K562 (cell line): Measurements from ENCODE around the gene CALB2.

Experiments
- BACH1 ChIP-seq: fragments of 200-800 bp; sonication (Bioruptor generic); IDR thresholded peaks from 2 replicates; pipeline ENCODE4 v1.6.1; 2016; ENCODE audit warnings: missing genetic modification characterization, missing compliant biosample characterization
- CTCF ChIP-seq, 3 experiments: IDR thresholded peaks in 2 of 3; conservative IDR thresholded peaks in 1 of 3; 2 replicates each; pipeline ENCODE4 v1.5.1; 2011 to 2012; ENCODE audit warnings: low read length in 3 of 3, mild to moderate bottlenecking in 3 of 3, control low read depth in 2 of 3, improper control_type of control experiment in 1 of 3, inconsistent platforms in 1 of 3, low read depth in 1 of 3, mixed read lengths in 1 of 3, moderate library complexity in 1 of 3; ENCODE audit not compliant: insufficient read depth in 2 of 3
- HDAC2 ChIP-seq: fragments of 450-650 bp; IDR thresholded peaks from 2 replicates; pipeline ENCODE4 v1.6.1; 2016; ENCODE audit warnings: mild to moderate bottlenecking
- KLF1 ChIP-seq: fragments of 450-650 bp; IDR thresholded peaks from 2 replicates; pipeline ENCODE4 v1.6.1; 2016; ENCODE audit warnings: missing genetic modification characterization, missing compliant biosample characterization
- NRF1 ChIP-seq, 2 experiments: fragments of 450-650 bp; IDR thresholded peaks in 1 of 2; conservative IDR thresholded peaks in 1 of 2; 2 replicates each; pipeline ENCODE4 v1.6.1; 2014; ENCODE audit warnings: mild to moderate bottlenecking in 2 of 2
- POLR2A ChIP-seq: fragments of 450-650 bp; conservative IDR thresholded peaks from 2 replicates; pipeline ENCODE4 v1.6.1; 2016
- POLR2AphosphoS2 ChIP-seq: IDR thresholded peaks from 2 replicates; pipeline ENCODE4 v1.6.1; 2012; ENCODE audit warnings: low read length, improper control_type of control experiment
- ZBTB1 ChIP-seq: sonication (generic); formaldehyde crosslinking; IDR thresholded peaks from 2 replicates; pipeline ENCODE4 v1.8.1; 2023; ENCODE audit warnings: missing genetic modification reagents, low read depth, mild to moderate bottlenecking, borderline replicate concordance
- ZNF274 ChIP-seq: IDR thresholded peaks from 2 replicates; pipeline ENCODE4 v1.6.1; 2011; ENCODE audit warnings: low read depth, mild to moderate bottlenecking, low read length, moderate library complexity, borderline replicate concordance
- TF ChIP-seq, protein P1 (sequence below): sonication (generic); formaldehyde crosslinking; IDR thresholded peaks from 2 replicates; pipeline ENCODE4 v1.9.0; 2022; ENCODE audit warnings: mild to moderate bottlenecking, missing genetic modification reagents

GRCh38 chr16:71311553-71312158 is 46.9 kb upstream of the CALB2 start:
- TF ChIP-seq BACH1 (tag) (no peak), KLF1 (no peak), NRF1 (conservative IDR thresholded peaks at IDR 0.05 in 1 of 2, IDR thresholded peaks at IDR 0.05 in 1 of 2) (no peak), CTCF (IDR thresholded peaks at IDR 0.05 in 2 of 3, conservative IDR thresholded peaks at IDR 0.05 in 1 of 3; ENCODE audit: insufficient read depth in 2 of 3, low read depth in 1 of 3, low read length in 3 of 3) (peak; percentile 75 to 86 (median 80)), POLR2A (no peak), POLR2AphosphoS2 (no peak), ZBTB1 (CRISPR knock-in tag) (no peak), HDAC2 (no peak), ZNF274 (no peak)
- TF ChIP-seq, protein P1, sequence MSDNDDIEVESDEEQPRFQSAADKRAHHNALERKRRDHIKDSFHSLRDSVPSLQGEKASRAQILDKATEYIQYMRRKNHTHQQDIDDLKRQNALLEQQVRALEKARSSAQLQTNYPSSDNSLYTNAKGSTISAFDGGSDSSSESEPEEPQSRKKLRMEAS (CRISPR knock-in tag): no peak
